Measurements from ENCODE around the gene PBX3. TPM values are rescaled to one million over a fixed set of nuclear protein-coding genes. Genes with fewer than 3 reads are reported as not detected.

The PBX3 gene
- total RNA-seq, 2 donors from 2014 or later: 19.7 to 20.6 TPM

- H3K4me1 Mint-ChIP-seq (ENCODE audit: low read depth): peaks cover 19% of the 10 kb centered on the region
- H3K9me3 Mint-ChIP-seq: no peaks in the 10 kb centered on the region
- peak; percentile 29 to 56 for ATAC-seq (replicated peaks in 1 of 2)
- H3K27ac Mint-ChIP-seq: no peak overlapping the region
- H3K27me3 Mint-ChIP-seq (ENCODE audit: low read depth): no peaks in the 10 kb centered on the region
- H3K36me3 Mint-ChIP-seq (ENCODE audit: insufficient read depth in 2 of 2): peaks cover 0 to 2% of the 10 kb centered on the region in 2 donors
- DNase-seq: no peak
- H3K4me3 Mint-ChIP-seq: peak overlapping the region in 1 of 2 donors; percentile 53
Observed at GRCh38 chr9:125966959-125967711, 220.0 kb downstream of the PBX3 start.

DNA sequence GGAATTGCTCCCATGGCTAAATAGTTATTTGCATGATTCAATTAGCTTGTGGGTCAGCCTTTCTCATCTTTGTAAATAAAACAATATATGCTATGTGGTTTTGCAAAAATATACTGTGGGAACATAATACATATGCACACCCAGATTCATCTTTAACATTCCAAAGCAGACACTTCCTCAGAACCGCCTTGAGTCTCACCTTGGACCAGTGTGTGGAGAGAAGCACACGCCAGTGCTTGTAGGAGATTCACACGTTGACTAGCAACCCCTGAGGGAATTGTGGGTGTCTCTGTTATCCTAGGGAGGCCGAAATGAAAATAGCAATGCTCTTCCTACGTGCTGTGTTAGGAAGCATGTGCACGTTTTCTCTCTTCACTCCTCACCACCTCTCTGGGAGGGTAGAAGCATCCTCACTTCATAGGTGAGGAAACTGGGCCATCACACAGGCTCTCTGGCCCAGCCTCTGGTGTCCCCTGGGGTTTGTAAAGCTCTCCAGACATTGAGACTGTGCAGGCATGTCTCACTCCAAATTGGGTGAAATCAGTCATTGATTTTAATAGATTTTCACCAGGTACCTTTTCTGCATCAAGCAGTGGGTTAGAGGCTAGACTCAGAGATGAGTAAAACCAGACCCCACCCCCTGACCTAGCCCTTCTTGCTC lies 221.7 kb downstream of the PBX3 start:
- H3K9me3 Mint-ChIP-seq: no peaks in the 10 kb centered on the region
- DNase-seq (no peak), ATAC-seq (replicated peaks in 1 of 2) (no peak)
- peaks cover 12% of the 10 kb centered on the region for H3K4me1 Mint-ChIP-seq (ENCODE audit: low read depth)
- no peaks in the 10 kb centered on the region for H3K27me3 Mint-ChIP-seq (ENCODE audit: low read depth)
- H3K36me3 Mint-ChIP-seq (ENCODE audit: insufficient read depth in 2 of 2): peaks cover 0 to 2% of the 10 kb centered on the region in 2 donors
- no peak overlapping the region for H3K4me3 Mint-ChIP-seq
- no peak overlapping the region for H3K27ac Mint-ChIP-seq

- H3K9me3 Mint-ChIP-seq: peaks cover under 1 to 4% of the 10 kb centered on the region in 2 donors
- peaks cover 12% of the 10 kb centered on the region for H3K4me1 Mint-ChIP-seq (ENCODE audit: low read depth)
- no peaks in the 10 kb centered on the region for H3K27me3 Mint-ChIP-seq (ENCODE audit: low read depth)
- peaks cover 0 to 2% of the 10 kb centered on the region in 2 donors for H3K36me3 Mint-ChIP-seq (ENCODE audit: insufficient read depth in 2 of 2)
- H3K4me3 Mint-ChIP-seq: no peak overlapping the region
- H3K27ac Mint-ChIP-seq: no peak overlapping the region
- ATAC-seq (replicated peaks in 1 of 2) (no peak), DNase-seq (no peak)
Observed at GRCh38 chr9:125969462-125969861, 222.3 kb downstream of the PBX3 start.

GRCh38 chr9:125969868-125970267 lies 222.7 kb downstream of the PBX3 start:
- Mint-ChIP-seq H3K9me3 (peaks cover 2 to 4% of the 10 kb centered on the region in 2 donors), H3K27ac (no peak overlapping the region), H3K4me1 (ENCODE audit: low read depth) (peaks cover 12% of the 10 kb centered on the region), H3K36me3 (ENCODE audit: insufficient read depth in 2 of 2) (peaks cover 0 to 2% of the 10 kb centered on the region in 2 donors), H3K27me3 (ENCODE audit: low read depth) (no peaks in the 10 kb centered on the region), H3K4me3 (no peak overlapping the region)
- no peak for DNase-seq
- no peak for ATAC-seq (replicated peaks in 1 of 2)

- H3K4me3 Mint-ChIP-seq: no peak overlapping the region
- H3K27ac Mint-ChIP-seq: no peak overlapping the region
- H3K4me1 Mint-ChIP-seq (ENCODE audit: low read depth): peaks cover 12% of the 10 kb centered on the region
- no peaks in the 10 kb centered on the region for H3K27me3 Mint-ChIP-seq (ENCODE audit: low read depth)
- DNase-seq: no peak
- H3K36me3 Mint-ChIP-seq (ENCODE audit: insufficient read depth in 2 of 2): peaks cover 0 to 2% of the 10 kb centered on the region in 2 donors
- H3K9me3 Mint-ChIP-seq: peaks cover 2 to 4% of the 10 kb centered on the region in 2 donors
- no peak for ATAC-seq (replicated peaks in 1 of 2)
Observed at GRCh38 chr9:125970340-125970739, 223.2 kb downstream of the PBX3 start.

DNA sequence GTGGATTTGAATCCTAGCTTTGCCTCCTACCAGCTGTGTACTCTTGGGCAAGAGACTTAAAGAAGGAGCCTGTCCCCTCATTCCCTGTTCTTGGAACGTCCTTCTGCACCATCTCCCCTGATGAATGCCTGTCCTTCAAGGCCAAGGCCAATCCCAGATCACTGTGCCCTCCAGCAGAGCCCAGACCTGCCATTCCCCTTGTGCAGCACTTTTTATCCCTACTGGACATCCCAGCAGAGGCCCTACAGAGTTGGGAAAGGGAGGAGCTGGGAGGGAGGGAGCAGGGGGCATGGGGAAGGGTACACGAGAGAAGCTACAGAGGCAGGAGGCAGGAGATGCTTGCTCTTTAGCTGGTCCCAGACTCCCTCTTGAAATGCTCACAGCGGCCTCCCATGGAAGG lies 223.9 kb downstream of the PBX3 start:
- no peak for DNase-seq
- Mint-ChIP-seq H3K4me1 (ENCODE audit: low read depth) (peaks cover 12% of the 10 kb centered on the region), H3K4me3 (no peak overlapping the region), H3K36me3 (ENCODE audit: insufficient read depth in 2 of 2) (peaks cover 0 to 2% of the 10 kb centered on the region in 2 donors), H3K9me3 (peaks cover 4% of the 10 kb centered on the region in 2 donors), H3K27me3 (ENCODE audit: low read depth) (no peaks in the 10 kb centered on the region), H3K27ac (no peak overlapping the region)
- ATAC-seq (replicated peaks in 1 of 2): no peak

- ATAC-seq (replicated peaks in 1 of 2) (no peak), DNase-seq (no peak)
- H3K36me3 Mint-ChIP-seq (ENCODE audit: insufficient read depth in 2 of 2): no peaks in the 10 kb centered on the region
- peaks cover 4% of the 10 kb centered on the region in 2 donors for H3K9me3 Mint-ChIP-seq
- no peak overlapping the region for H3K27ac Mint-ChIP-seq
- peaks cover 5% of the 10 kb centered on the region for H3K27me3 Mint-ChIP-seq (ENCODE audit: low read depth)
- H3K4me1 Mint-ChIP-seq (ENCODE audit: low read depth): peaks cover 4% of the 10 kb centered on the region
- no peak overlapping the region for H3K4me3 Mint-ChIP-seq
Observed at GRCh38 chr9:125972012-125972729, 225.0 kb downstream of the PBX3 start.

- no peak overlapping the region for H3K27ac Mint-ChIP-seq
- H3K9me3 Mint-ChIP-seq: peaks cover 4 to 5% of the 10 kb centered on the region in 2 donors
- no peak for ATAC-seq (replicated peaks in 1 of 2)
- peaks cover 8% of the 10 kb centered on the region for H3K27me3 Mint-ChIP-seq (ENCODE audit: low read depth)
- no peak overlapping the region for H3K4me3 Mint-ChIP-seq
- H3K36me3 Mint-ChIP-seq (ENCODE audit: insufficient read depth in 2 of 2): peaks cover 0 to 1% of the 10 kb centered on the region in 2 donors
- H3K4me1 Mint-ChIP-seq (ENCODE audit: low read depth): no peaks in the 10 kb centered on the region
- no peak for DNase-seq
Observed at GRCh38 chr9:125973547-125973946, 226.4 kb downstream of the PBX3 start.

DNA sequence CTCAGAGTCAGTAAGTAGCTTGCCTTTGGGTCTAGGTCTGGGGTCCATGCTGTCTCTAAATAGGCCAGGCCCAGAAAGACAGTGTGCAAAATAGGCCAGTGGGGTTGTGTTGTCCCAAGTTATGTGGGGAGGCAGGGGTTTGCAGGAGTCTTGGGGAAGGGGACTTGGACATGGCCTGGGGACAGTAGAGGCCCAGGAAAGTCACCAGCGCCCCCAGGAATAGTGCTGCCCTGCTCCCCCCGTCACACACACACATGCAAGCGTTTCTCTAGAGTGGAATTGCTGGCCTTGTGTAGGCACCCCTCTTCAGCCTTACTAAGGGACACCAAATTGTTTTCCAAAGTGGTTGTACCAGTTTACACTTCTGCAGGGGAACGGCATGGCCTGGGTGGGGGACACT lies 227.5 kb downstream of the PBX3 start:
- H3K4me1 Mint-ChIP-seq (ENCODE audit: low read depth): no peaks in the 10 kb centered on the region
- H3K27me3 Mint-ChIP-seq (ENCODE audit: low read depth): peaks cover 8% of the 10 kb centered on the region
- DNase-seq (no peak), ATAC-seq (replicated peaks in 1 of 2) (no peak)
- H3K27ac Mint-ChIP-seq: no peak overlapping the region
- peaks cover 7 to 12% of the 10 kb centered on the region in 2 donors for H3K9me3 Mint-ChIP-seq
- H3K36me3 Mint-ChIP-seq (ENCODE audit: insufficient read depth in 2 of 2): peaks cover 5% of the 10 kb centered on the region in 2 donors
- no peak overlapping the region for H3K4me3 Mint-ChIP-seq

GRCh38 chr9:125977223-125977622 lies 230.1 kb downstream of the PBX3 start:
- Mint-ChIP-seq H3K4me1 (ENCODE audit: low read depth) (no peaks in the 10 kb centered on the region), H3K27me3 (ENCODE audit: low read depth) (peaks cover 15% of the 10 kb centered on the region), H3K27ac (no peak overlapping the region), H3K4me3 (no peak overlapping the region), H3K36me3 (ENCODE audit: insufficient read depth in 2 of 2) (peaks cover 6 to 14% of the 10 kb centered on the region in 2 donors), H3K9me3 (peaks cover 15 to 16% of the 10 kb centered on the region in 2 donors)
- no peak for DNase-seq
- ATAC-seq (replicated peaks in 1 of 2): no peak

DNA sequence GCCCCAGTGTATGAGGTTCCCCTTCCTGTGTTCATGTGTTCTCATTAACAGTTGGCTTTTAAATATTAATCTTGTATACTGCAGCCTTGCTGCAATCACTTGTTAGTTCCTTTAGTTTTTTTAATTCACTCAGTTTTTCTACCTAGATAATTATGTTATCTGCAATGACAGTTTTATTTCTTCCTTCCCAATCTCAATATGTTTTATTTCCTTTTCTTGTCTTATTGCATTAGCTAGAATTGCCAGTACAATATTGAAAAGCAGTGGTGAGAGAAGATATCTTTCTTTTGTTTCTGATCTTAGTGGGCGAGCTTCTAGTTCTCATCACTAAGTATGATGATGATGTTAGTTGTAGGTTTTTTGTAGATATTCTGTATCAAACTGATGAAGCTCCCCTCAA lies 232.2 kb downstream of the PBX3 start:
- no peak for ATAC-seq (replicated peaks in 1 of 2)
- no peak for DNase-seq
- Mint-ChIP-seq H3K9me3 (peaks cover 12 to 16% of the 10 kb centered on the region in 2 donors), H3K27ac (no peak overlapping the region), H3K36me3 (ENCODE audit: insufficient read depth in 2 of 2) (peaks cover 6 to 14% of the 10 kb centered on the region in 2 donors), H3K4me1 (ENCODE audit: low read depth) (no peaks in the 10 kb centered on the region), H3K27me3 (ENCODE audit: low read depth) (peaks cover 18% of the 10 kb centered on the region), H3K4me3 (no peak overlapping the region)

DNA sequence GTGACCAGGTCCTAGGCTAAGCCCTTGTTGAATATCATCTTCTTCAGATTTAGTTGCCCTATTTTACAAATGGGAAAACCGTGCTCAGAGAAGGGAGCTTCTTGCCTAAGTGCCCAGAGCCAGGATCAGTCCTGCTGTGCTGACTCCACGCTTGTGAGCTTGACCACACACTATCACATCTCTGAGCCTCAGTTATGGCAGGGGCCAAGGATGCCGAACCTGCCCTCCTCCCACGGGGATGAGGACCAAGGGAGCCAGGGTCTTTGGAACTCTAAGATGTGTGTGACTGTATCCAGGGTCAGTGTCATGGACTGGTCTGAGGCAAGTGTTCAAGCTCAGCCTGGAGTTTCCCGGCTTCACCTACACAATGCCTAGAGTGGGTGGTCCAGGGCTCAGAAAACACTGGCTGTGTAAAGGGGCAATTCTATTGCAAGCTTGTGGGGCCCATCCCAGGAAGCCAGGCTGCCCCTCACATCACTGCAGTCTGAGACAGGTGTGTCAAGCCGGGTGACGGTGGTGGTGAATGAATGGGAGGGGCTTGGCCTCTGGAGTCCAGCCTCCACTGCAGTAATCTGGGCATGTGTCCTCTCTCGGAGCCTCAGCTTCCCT lies 235.7 kb downstream of the PBX3 start:
- Mint-ChIP-seq H3K36me3 (ENCODE audit: insufficient read depth in 2 of 2) (peaks cover 6 to 14% of the 10 kb centered on the region in 2 donors), H3K27me3 (ENCODE audit: low read depth) (peaks cover 10% of the 10 kb centered on the region), H3K27ac (no peak overlapping the region), H3K4me3 (no peak overlapping the region), H3K9me3 (peaks cover 15 to 16% of the 10 kb centered on the region in 2 donors), H3K4me1 (ENCODE audit: low read depth) (no peaks in the 10 kb centered on the region)
- DNase-seq (no peak), ATAC-seq (replicated peaks in 1 of 2) (no peak)

DNA sequence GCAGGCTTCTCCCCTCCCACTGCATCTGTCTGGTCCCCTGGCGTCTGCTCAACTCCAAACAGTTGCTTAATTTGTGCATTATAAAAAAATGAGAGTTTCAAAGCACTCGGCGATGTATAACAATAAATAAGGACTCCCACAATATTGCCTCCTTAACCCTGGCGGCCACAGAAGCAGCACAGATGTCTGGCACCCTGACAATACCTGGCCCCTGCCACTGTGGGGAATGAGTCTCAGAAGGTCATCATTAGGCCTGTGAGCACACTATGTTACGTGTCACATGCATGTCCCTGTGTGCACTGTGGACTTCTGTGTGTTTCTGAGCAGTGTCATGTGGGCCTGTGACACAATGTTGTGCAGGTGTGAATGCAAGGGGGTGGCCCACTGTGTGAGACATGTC lies 236.5 kb downstream of the PBX3 start:
- Mint-ChIP-seq H3K27me3 (ENCODE audit: low read depth) (peaks cover 10% of the 10 kb centered on the region), H3K9me3 (peaks cover 14 to 15% of the 10 kb centered on the region in 2 donors)

More for the DNA sequence above, 236.5 kb downstream of the PBX3 start:
- Mint-ChIP-seq H3K4me3 (no peak overlapping the region), H3K27ac (no peak overlapping the region), H3K36me3 (ENCODE audit: insufficient read depth in 2 of 2) (peaks cover 3 to 14% of the 10 kb centered on the region in 2 donors), H3K4me1 (ENCODE audit: low read depth) (no peaks in the 10 kb centered on the region)
- DNase-seq (no peak), ATAC-seq (replicated peaks in 1 of 2) (no peak)
